Measurements from ENCODE around the gene ANKRD55. TPM values are rescaled to one million over a fixed set of nuclear protein-coding genes. Genes with fewer than 3 reads are reported as not detected.

The ANKRD55 gene
- total and polyA plus RNA-seq, 2 donors (not counting 3 experiments of a cell fraction or from before 2014, with no cell fraction given) = 1.4 to 2.1 TPM

DNA sequence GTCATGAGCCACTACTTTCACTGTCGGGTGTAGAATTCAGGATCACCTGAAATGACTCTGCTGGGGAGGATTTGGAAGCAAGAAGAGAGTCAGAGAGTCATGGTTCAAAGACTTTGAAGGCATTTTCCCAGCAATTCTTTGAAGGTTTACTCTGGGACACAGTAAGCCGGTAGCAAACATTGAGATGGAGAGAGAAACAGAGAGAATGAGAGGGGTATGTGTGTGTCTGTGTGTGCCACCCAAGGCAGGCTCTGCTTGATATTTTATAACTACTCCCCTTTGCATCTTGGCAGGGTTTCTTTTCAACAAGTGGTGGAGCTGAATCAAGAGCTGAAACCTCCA, 89.8 kb downstream of the ANKRD55 start:
- no peaks in the 10 kb centered on the region for H3K9me1 ChIP-seq (replicated peaks; ENCODE audit: control insufficient read depth, extremely low read depth, insufficient read depth, low read length)
- CTCF ChIA-PET = no interaction called here

More for the DNA sequence above, 89.8 kb downstream of the ANKRD55 start:
- no peak overlapping the region for H3K4me3 ChIP-seq (replicated peaks in 1 of 3; ENCODE audit: insufficient read depth in 1 of 3, low read depth in 1 of 3, low read length in 3 of 3)
- H3K27ac ChIP-seq (ENCODE audit: insufficient read depth, low read depth, low read length) = no peak overlapping the region
- no peak overlapping the region for H3K9ac ChIP-seq (replicated peaks; ENCODE audit: extremely low read depth, insufficient read depth, low read length)
- no TSS peak for BruUV-seq (replicated peaks)
- peaks cover 14% of the 10 kb centered on the region for H3K4me1 ChIP-seq (ENCODE audit: control insufficient read depth, extremely low read depth, insufficient read depth, low read length)
- DNase-seq (ENCODE audit: low read depth, low spot score) (no peak), FAIRE-seq (no peak)
- no peaks in the 10 kb centered on the region for H3K9me3 ChIP-seq (replicated peaks; ENCODE audit: control insufficient read depth, insufficient read depth, low read length)
- TF ChIP-seq, protein P1, sequence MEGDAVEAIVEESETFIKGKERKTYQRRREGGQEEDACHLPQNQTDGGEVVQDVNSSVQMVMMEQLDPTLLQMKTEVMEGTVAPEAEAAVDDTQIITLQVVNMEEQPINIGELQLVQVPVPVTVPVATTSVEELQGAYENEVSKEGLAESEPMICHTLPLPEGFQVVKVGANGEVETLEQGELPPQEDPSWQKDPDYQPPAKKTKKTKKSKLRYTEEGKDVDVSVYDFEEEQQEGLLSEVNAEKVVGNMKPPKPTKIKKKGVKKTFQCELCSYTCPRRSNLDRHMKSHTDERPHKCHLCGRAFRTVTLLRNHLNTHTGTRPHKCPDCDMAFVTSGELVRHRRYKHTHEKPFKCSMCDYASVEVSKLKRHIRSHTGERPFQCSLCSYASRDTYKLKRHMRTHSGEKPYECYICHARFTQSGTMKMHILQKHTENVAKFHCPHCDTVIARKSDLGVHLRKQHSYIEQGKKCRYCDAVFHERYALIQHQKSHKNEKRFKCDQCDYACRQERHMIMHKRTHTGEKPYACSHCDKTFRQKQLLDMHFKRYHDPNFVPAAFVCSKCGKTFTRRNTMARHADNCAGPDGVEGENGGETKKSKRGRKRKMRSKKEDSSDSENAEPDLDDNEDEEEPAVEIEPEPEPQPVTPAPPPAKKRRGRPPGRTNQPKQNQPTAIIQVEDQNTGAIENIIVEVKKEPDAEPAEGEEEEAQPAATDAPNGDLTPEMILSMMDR (IDR thresholded peaks at IDR 0.05; ENCODE audit: extremely low read depth in 1 of 2, insufficient read depth in 1 of 2, low read depth in 1 of 2, low read length in 2 of 2) = no peak
- no peak for TF ChIP-seq POLR2AphosphoS5 (IDR thresholded peaks at IDR 0.05; ENCODE audit: insufficient read depth, low read depth, low read length)
- no peak for TF ChIP-seq GATA2 (IDR thresholded peaks at IDR 0.05; ENCODE audit: insufficient read depth, insufficient read length, low read depth, low read length)
- no peak for TF ChIP-seq MYC (IDR thresholded peaks at IDR 0.05; ENCODE audit: low read depth, low read length)
- TF ChIP-seq, protein P2, sequence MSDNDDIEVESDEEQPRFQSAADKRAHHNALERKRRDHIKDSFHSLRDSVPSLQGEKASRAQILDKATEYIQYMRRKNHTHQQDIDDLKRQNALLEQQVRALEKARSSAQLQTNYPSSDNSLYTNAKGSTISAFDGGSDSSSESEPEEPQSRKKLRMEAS (IDR thresholded peaks at IDR 0.05; ENCODE audit: insufficient read depth, insufficient read length) = no peak
- no peak for TF ChIP-seq EZH2 (IDR thresholded peaks at IDR 0.05; ENCODE audit: borderline replicate concordance, low read depth, low read length, severe bottlenecking)
- TF ChIP-seq JUN (IDR thresholded peaks at IDR 0.05; ENCODE audit: borderline replicate concordance, insufficient read depth, insufficient read length, low read depth) = no peak
- no peak for TF ChIP-seq FOS (IDR thresholded peaks at IDR 0.05; ENCODE audit: borderline replicate concordance, insufficient read depth, low read length)
- no peak for TF ChIP-seq POLR2A (IDR thresholded peaks at IDR 0.05; ENCODE audit: low read depth, low read length)
- H4K20me1 ChIP-seq (replicated peaks; ENCODE audit: control insufficient read depth, extremely low read depth, insufficient read depth, low read length) = no peaks in the 10 kb centered on the region
- dilution Hi-C loops (cut with MboI; ENCODE audit: extremely low pct_ligation_motif_present, low sequenced_read_pairs) = no loop called here
- intact Hi-C loops (cut with micrococcal nuclease) = no loop called here
- no peak overlapping the region for H2AFZ ChIP-seq (ENCODE audit: low read depth, low read length)
- POLR2A ChIA-PET = no interaction called here
- H3K27me3 ChIP-seq (ENCODE audit: control insufficient read depth in 2 of 2, insufficient read depth in 2 of 2, low read length in 2 of 2) = no peaks in the 10 kb centered on the region
- no peak overlapping the region for H3K4me2 ChIP-seq (ENCODE audit: insufficient read depth, low read length)
- no peaks in the 10 kb centered on the region for H3K79me2 ChIP-seq (ENCODE audit: control insufficient read depth, insufficient read depth, low read length)
- no peaks in the 10 kb centered on the region for H3K36me3 ChIP-seq (ENCODE audit: control insufficient read depth in 2 of 2, extremely low read depth in 1 of 2, insufficient read depth in 2 of 2, low read length in 2 of 2)

Measured in endothelial cell of umbilical vein (primary cell).